Measurements from ENCODE around the gene EIF1AD. TPM values are rescaled to one million over a fixed set of nuclear protein-coding genes. Genes with fewer than 3 reads are reported as not detected.

The EIF1AD gene
- total RNA-seq, 3 donors from 2014 or later = 25.5 to 35.3 (median 30.3) TPM

DNA sequence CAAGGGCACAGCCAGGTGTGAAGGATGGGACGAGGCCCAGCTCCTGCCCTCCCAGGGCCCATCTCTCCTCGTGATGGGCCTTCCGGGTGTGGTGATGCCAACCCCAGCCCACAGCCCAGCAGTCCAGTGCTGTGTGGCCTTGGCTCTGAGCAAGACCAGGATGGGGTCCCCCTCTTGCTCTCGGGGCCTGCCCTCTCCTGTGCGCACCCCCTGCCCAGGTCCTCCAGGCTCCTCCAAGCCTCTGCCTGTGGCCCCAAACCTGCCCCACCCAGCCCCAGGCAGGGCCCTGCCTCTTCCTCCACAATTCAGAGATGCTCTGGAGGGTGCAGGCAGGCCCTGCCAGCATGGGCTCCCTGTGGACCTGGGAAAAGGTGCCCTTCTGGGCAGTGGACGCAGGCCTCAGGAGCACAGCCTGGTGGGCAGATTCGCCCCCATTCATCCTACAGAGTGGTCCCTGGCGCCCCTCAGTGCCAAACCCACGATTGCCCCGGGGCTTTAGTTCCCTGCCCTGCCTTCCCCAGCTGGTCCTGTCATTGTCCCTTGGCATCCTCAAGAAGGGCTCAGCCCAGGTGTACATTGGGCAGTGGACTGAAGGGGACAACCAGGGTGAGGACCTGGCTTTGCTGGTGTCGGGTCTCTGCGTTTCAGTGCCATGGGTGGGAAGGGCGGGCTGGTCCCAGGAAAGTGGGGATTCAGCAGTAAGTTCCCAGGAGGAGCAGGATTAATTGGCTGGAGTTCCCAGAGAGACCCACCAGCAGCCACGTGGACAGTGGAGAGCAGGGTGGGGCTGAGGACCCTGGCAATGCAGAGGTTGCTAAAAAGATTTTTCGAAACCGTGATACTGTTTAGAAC, 19.8 kb downstream of the EIF1AD start:
- DNase-seq = no peak
- intact Hi-C loops (cut with DNase I, micrococcal nuclease) = loop anchor here (10.0 kb wide), 1 partner anchor 97 kb away; the partner anchor contains the start of gene FIBP (in 2 of the 2)

GRCh38 chr11:65981101-65981740, 20.7 kb downstream of the EIF1AD start:
- ATAC-seq (no peak), DNase-seq (no peak)
- TF ChIP-seq, protein P1, sequence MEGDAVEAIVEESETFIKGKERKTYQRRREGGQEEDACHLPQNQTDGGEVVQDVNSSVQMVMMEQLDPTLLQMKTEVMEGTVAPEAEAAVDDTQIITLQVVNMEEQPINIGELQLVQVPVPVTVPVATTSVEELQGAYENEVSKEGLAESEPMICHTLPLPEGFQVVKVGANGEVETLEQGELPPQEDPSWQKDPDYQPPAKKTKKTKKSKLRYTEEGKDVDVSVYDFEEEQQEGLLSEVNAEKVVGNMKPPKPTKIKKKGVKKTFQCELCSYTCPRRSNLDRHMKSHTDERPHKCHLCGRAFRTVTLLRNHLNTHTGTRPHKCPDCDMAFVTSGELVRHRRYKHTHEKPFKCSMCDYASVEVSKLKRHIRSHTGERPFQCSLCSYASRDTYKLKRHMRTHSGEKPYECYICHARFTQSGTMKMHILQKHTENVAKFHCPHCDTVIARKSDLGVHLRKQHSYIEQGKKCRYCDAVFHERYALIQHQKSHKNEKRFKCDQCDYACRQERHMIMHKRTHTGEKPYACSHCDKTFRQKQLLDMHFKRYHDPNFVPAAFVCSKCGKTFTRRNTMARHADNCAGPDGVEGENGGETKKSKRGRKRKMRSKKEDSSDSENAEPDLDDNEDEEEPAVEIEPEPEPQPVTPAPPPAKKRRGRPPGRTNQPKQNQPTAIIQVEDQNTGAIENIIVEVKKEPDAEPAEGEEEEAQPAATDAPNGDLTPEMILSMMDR (IDR thresholded peaks at IDR 0.05) = no peak
- H3K36me3 ChIP-seq (ENCODE audit: low read depth) = peaks cover 7% of the 10 kb centered on the region
- intact Hi-C loops (cut with DNase I, micrococcal nuclease) = loop anchor here (10.0 kb wide), 1 partner anchor 96 kb away; the partner anchor contains the start of gene FIBP (in 2 of the 2)
- H3K9me3 ChIP-seq = no peaks in the 10 kb centered on the region
- no peak overlapping the region for H3K4me3 ChIP-seq
- H3K4me1 ChIP-seq (ENCODE audit: low read depth) = no peaks in the 10 kb centered on the region

More for the DNA sequence above, 19.8 kb downstream of the EIF1AD start:
- peak; percentile 21 for ATAC-seq
- Histone ChIP-seq H3K9me3 (no peaks in the 10 kb centered on the region), H3K36me3 (ENCODE audit: low read depth) (peaks cover 7% of the 10 kb centered on the region), H3K4me3 (no peak overlapping the region), H3K4me1 (ENCODE audit: low read depth) (no peaks in the 10 kb centered on the region)
- TF ChIP-seq, protein P1 (IDR thresholded peaks at IDR 0.05) = no peak

DNA sequence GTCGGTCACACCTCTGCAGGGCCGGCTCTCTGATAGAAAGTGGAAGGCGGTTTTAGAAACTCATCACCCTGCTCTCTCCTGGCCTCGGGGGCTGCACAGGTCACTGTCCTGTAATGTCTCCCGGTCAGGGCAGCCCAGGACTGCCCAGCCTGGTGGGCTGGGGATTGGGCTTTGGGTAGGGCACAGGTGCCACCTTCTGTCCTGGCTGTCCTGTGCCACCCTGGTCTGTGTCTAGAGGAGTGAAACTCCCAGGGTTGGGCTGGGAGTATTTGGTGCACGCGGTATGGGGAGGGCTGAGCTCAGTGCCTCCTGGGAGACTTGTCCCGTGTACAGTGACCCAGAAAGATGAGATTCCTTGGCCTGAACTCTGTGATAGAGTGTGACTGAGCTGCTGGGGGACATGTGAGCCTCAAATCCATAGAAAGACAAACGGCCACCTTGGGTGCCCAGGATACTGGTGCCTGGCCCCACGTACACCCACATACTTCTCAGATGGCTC, 22.6 kb downstream of the EIF1AD start:
- ATAC-seq (no peak), DNase-seq (peak in 1 of 3 donors; percentile 2)
- Histone ChIP-seq H3K9me3 (no peaks in the 10 kb centered on the region), H3K36me3 (ENCODE audit: low read depth) (peaks cover 7% of the 10 kb centered on the region), H3K4me3 (no peak overlapping the region), H3K4me1 (ENCODE audit: low read depth) (no peaks in the 10 kb centered on the region)
- intact Hi-C loops (cut with DNase I, micrococcal nuclease) = no loop called here
- TF ChIP-seq, protein P1 (IDR thresholded peaks at IDR 0.05) = no peak

DNA sequence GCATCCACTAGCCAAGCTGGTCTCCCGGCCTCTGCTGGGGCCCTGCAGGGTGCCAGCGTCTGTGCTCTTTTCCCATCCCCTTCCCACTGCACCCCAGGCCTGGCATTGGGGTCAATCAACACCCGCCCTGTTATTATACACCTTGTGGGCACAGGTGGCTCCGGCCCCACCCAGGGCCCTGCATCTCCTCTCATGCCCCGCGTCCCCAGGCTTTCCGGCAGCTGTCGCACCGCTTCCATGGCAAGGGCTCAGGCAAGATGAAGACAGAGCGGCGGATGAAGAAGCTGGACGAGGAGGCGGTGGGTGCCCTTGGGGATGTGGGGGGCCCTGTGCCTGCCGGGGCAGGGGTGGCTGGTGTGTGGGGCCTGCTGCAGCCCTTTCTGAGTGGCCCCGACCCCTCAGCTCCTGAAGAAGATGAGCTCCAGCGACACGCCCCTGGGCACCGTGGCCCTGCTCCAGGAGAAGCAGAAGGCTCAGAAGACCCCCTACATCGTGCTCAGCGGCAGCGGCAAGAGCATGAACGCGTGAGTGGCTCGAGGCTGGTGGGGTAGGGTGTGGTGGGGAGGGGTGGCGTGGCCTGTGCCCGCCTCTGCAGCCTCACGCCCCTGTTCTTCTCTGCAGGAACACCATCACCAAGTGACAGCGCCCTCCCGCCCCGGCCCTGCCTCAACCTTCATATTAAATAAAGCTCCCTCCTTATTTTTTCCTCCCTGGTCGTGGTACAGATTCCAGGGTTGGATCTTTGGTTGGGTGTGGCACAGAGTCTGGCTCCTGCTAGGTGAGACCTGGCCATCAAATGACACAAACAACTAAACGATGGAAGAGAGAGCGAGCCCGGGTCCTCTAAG, 23.3 kb downstream of the EIF1AD start:
- Histone ChIP-seq H3K4me3 (no peak overlapping the region), H3K36me3 (ENCODE audit: low read depth) (peaks cover 7% of the 10 kb centered on the region), H3K9me3 (no peaks in the 10 kb centered on the region), H3K4me1 (ENCODE audit: low read depth) (no peaks in the 10 kb centered on the region)
- intact Hi-C loops (cut with DNase I, micrococcal nuclease) = no loop called here
- ATAC-seq (no peak), DNase-seq (peak in 1 of 3 donors; percentile 45)
- TF ChIP-seq, protein P1 (IDR thresholded peaks at IDR 0.05) = no peak

Measured in mucosa of descending colon (tissue), 3 donors.